Activated T-cell treated with anti-CD3 and anti-CD28 coated beads for 4 hours (primary cell): ENCODE data around the gene HLA-DRA.
A peak's percentile ranks its signal among the peaks of the same experiment; 100 is the strongest.

Experiments used
- DNase-seq: peaks from one replicate; pipeline ENCODE4 v3.0.0-alpha.2; 2020

The HLA-DRA gene

DNA sequence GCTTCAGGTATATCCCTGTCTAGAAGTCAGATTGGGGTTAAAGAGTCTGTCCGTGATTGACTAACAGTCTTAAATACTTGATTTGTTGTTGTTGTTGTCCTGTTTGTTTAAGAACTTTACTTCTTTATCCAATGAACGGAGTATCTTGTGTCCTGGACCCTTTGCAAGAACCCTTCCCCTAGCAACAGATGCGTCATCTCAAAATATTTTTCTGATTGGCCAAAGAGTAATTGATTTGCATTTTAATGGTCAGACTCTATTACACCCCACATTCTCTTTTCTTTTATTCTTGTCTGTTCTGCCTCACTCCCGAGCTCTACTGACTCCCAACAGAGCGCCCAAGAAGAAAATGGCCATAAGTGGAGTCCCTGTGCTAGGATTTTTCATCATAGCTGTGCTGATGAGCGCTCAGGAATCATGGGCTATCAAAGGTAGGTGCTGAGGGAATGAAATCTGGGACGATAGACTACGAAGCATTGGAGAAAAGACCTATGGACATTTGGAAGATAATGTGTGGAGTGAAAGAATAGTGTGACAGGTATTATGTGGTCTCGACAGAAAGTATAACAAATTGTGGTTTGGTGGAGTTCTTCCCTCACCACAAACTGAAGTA, at the start of gene HLA-DRA:
Gene HLA-DRA, plus strand, starts transcription at position 286 of the 613 bp plus-strand sequence. Its CDS starts 64 bp downstream, at position 350.
- peak; percentile 19 for DNase-seq

DNA sequence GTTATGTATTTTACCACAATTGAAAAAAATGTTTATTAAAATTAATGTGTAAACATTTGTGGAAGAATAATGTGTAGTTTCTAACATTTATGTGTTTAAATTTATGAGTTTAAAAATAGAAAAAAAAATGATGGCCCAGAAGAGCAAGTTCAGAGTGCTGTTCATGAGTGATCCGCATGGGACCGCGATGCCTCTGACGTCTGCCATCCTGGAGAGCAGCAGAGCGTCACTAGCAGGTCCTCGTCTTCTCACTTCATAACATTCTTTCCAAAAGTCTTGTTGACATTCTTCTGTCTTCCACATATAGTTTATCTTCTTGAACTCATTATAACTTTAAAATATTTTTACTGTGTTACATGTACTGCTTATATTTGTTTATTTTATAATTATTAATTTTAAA, 48.2 kb upstream of the HLA-DRA start:
- no peak for DNase-seq

DNA sequence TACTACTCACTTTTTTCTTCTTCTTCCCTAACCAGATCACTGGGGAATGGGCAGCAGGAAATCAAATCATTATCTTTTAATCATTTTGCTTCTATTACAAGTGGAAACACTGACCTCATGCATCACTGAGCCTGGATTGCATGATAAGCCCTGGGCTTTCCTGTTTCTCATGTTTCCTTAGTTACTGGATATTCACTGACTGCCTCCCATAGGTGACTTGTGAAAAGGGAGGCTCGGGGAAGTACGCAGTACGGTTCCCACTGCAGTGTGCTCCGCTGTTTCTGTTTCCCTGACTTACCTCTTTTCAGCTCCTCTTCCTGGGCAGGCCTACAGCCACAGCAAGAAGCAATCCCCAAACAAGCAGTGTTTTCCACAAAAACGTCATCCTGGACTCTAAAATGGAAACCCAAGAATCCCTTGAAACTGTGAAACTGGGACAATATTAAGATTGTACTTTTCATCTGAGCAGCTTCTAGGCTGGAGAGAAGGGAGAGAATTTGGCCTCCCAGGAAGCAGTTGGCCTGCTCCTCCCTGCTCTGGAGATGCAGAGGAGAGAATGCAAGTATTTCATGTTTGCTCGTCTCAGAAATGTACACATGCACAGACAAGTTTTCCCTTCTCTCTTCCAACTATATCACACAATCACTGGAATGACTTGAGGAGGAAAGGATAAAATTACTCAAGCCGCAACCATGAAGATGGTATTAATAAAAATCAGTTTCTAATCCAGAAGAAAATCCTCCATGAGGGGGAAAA, 45.8 kb upstream of the HLA-DRA start:
- no peak for DNase-seq

DNA sequence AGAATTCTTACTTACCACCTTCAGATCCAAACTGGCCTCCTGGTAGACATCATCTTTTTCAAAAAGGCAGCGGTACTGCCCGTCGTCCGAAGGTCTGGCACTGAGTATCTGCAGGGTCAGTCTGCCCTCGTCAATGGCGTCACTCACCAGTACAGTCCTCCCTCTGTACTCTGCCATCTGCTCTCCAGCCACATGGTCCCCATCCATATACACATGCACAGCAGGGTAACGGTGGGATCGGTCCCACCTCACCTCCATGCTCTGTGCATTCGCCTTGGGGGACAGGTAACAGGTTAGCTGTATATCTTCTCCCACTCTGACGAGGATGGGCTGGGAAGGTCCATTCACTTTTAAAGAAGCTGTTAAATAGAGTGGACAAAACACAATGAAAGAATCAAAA, 43.7 kb upstream of the HLA-DRA start:
- DNase-seq = no peak

DNA sequence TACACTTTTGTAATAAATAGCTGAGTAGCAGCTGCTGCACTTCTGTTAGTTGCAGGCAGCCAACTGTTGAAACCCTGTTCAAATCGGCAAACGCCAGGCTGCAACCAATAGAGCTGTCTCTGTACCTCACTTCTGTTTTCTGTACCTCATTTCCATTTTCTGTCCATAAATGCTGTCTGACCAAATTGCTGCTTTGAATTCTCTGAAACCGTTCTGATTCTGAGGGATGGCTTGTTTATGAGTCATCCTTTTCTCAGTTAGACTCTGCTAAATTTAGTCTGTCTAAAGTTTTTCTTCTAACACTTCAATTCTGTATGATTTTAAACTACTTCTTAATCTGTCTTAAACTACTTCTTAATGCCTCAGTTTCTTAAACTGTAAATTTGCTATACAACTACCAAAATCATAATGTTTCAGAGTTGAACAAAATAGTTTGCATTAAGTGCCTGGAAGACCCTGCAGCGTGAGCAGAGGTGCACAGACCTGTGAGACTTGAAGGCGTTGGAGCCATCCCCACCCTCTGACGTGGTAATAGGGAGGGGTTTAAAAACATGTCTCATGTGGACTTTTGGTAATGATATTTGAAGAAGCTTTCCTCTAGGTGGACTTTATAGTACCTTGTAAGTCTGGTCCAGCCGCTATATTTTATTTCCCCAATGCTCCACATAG, 42.3 kb upstream of the HLA-DRA start:
- DNase-seq = no peak

DNA sequence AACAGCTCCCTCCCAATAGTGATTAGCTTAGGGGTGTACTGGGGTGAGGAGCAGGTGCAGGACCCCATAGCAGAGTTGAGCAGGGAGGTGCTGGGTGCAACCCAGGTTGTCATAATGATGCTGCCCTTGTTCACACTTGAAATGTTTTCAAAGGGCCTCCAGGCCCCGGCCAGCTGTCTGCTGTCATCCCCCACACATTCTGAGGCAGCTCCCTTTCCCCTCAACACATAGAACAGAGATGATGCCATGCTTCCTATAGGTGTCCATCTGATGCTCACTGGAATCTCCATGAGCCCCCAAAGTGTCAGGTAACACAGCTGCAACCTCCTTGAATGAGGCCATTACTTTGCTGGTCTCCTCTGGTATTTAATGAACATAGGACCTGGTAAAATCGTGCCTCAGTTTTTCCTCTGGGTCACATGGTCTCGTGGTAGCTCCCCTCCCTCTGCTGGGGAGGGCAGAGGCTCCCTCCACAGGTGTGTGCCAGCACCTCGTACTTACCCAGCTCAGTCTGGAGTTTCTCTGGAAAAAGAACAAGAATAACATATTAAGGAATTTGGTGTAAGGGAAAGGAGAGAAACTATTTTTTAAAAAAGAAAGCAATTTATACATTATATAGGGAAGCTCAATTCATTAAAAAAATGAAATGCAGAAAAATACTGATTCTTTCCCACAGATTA, 38.3 kb upstream of the HLA-DRA start:
- no peak for DNase-seq

DNA sequence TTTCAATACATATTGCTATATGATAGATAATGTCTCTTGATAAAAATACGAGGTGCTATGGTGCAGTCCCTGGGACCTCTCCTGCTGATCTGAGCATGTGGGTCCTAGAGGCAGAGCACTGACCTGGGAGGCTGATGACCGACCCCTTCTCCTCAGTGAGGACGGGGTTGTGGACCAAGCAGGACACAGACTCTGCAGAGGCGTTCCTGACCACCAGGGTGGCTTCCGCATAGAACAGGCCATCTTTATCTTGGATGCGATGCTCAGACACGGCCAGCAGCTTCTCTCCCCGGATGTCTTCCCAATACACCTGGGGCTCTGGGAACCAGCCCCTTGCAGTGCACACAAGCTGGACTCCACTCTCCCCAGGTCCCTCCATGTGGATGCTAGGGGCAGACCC, 36.9 kb upstream of the HLA-DRA start:
- no peak for DNase-seq

DNA sequence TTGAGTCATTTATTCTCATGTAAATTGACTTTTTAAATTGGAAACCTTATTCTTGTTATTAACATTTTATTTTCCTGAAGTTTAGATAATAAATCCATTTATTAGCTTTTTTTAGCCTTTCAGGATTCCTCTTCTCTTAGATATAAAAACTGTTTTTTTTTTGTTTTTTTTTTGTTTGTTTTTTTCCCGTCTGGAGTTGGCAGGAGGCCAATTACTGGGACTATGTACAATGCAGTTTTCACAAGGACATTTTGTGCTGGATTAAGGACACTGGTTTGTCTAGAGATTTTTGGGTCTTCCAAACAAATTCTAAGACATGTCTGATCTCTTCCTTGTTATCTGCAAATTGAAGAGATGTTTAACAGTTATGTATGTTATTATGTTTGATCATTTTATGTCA, 34.0 kb upstream of the HLA-DRA start:
- no peak for DNase-seq

DNA sequence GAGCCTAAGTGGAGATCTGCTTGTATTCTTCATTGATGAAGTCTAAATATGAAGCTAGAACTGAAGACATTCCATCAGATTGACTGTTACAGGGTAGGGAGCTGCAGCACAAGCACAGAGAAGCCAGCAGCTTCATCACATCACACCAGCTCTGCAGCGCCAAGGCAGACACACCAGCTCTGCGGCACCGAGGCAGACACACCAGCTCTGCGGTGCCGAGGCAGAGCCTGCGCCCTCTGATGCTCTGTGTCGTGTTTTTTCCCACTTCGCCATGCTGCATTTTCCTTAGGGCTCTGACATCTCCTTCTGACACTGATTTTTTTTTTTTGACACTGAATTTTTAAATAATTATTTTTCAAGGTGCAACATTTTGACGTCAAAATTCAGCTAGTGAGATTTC, 33.5 kb upstream of the HLA-DRA start:
- no peak for DNase-seq

DNA sequence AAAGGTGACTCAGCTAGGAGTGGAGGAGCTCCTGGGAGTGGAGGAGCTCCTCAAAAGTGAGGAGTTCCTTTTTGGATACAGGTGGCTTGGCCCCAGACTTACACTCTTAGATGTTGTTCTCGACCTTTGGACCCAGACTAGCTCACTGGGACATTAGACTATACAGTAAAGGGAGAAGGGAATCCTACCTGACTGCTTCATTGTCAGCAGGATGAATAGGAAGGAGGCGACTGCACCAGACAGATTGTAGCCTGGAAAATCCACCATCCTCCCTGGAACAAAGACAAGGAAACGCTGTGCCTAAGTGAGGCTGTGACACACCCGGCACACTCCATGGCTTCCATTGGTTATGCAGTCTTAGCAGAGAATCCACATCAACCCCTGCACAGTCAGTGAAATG, 32.8 kb upstream of the HLA-DRA start, which contains the start of gene BTNL2:
Gene BTNL2, minus strand, starts transcription at position 325 of the 400 bp plus-strand sequence. Its CDS starts 58 bp downstream, at position 267.
- DNase-seq = no peak

DNA sequence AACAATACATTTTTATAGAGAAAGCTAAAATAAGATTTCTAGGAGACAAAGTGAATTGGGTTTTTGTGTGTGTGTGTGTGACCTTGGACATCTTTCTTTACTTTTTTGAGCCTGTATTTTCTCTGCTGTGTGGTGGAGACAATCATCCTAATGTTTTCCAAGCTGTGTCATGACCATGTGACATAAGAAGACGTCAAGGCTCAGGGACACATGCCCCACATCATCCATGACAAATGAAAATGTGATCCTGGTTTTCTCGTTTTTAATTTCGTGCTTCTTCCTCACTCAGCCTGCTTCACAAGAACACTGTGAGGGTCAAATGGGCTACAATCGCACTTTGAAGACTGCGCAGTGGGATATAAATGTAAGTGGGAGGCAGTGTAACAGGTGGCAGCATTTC, 28.8 kb upstream of the HLA-DRA start:
- DNase-seq = no peak

DNA sequence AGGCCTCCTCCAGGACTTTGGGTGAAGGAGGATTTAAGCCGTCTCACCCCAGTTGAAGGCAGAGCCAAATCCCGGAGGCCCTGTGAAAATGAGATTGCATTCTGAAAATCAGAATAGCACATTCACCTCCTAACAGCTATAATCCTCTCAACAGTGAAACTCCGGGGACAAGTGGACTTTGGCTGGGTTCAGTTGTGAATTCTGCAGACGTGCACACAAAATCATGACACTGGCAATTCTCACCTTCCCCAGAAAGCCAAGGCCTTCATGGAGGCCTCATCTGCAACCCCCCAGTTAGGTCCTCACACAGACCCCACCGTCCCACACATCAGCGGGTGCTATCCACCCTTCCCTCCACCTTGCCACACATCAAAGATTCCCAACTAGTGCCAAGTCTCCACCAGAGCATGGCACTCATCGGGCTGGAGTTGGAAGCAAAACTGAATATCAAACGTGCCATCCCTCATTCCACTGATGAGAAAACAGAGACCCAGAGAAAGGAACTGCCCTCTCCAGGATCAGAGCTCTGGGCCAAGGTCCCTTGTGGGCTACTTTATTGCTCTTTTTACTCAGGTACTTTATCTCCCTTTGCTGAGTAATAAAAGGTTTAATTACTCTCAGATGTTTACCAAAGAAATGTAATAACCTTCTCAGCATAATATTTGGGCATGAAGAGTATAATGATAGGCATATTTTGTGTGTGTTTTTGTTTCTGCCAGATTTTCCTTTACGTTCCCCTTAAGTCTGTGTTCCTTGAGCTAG, 27.9 kb upstream of the HLA-DRA start:
- DNase-seq = no peak

DNA sequence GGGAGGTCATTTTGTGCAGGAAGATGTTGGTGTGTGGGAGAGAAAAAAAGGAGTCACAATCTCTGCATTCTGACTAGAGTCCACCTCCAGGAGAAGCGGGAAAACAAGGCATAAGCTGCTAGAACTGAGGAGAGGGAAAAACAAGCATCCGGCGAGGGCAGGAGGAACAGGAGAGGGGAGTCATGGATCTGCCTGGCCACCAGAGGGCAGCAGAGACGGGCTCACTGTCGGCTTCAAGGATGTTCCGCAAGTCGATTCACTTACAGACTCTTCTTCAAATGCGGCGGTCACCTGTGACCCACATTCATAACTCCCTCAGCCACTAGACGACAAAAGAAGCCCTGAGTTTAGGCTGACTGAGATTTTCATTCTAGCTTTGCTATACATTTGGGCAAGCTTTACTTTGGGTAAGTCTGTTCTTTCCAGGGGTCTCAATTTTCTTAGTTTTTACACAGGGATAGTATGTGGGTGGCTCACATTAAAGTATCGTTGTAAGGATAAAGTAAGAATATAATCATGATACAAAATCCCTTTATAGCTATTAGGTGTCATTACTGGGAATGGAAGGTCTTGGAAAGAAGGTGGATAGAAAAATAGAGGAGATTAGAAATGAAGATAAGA, 26.1 kb upstream of the HLA-DRA start:
- DNase-seq = peak; percentile 83

DNA sequence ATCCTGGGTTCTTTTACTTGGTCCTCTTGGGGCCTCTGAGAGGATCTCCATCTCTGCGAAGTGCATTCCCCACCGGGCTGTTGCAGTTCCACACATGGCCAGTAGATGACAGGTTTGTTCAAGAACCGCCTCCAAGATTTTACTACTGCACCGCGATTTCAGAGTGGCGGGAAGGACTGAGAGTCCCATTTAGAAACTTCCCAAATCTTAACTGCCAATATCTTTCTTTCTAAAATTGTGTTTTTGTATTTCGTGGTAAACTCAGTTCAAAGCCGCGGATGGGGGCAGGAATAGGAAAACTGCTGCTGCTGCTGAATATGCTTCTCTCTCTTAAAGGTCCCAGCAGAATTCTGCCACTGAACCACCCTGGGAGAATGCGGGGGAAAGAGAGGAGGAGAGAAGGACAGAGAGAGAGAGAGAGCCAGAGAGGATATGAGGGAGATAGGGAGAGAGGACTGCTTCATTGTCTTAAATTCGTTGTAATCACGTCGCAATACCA, 24.1 kb upstream of the HLA-DRA start:
- DNase-seq = peak; percentile 78

DNA sequence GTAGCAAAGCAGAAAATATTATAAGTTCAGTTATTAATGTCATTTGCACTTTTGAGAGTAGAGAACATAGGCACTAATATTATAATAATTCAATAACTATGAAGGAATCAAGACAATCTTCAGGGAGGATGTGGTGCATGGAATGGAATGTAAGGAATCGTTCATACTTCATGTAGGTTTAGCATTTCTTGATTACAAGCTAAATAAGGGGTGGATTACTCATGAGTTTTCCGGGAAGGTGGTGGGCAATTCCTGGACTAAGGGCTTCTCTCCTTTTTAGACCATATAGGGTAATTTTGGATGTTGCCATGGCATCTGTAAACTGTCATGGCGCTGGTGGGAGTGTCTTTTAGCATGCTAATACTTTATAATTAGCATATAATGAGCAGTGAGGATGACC, 23.7 kb upstream of the HLA-DRA start:
- DNase-seq = no peak

DNA sequence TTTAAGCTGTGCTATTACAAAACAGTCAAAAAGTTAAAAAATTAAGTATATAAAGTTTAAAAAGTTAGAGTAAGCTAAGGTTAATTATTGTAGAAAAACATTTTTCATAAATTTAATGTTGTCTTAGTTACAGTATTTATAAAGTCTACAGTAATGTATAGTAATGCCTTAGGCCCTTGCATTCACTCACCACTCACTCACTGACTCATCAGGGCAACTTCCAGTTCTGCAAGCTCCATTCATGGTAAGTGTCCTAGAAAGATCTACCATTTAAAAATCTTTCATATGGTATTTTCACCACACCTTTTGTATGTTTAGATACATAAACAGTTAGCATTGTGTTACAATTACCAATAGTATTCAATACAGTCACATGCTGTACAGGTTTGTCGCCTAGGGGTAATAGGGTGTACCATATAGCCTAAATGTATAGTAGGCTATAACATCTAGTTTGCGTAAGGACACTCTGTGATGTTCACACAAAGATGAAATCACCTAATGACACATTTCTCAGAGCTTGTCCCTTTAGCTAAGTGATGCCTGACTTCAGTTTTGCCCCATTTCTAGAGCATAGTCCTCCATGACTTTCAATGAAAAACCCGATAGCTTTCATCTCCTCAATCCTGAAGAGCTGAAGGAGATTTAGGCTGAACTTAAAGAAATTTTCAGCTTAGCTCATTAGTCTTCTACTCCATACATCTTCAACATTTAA, 14.9 kb upstream of the HLA-DRA start:
- no peak for DNase-seq

DNA sequence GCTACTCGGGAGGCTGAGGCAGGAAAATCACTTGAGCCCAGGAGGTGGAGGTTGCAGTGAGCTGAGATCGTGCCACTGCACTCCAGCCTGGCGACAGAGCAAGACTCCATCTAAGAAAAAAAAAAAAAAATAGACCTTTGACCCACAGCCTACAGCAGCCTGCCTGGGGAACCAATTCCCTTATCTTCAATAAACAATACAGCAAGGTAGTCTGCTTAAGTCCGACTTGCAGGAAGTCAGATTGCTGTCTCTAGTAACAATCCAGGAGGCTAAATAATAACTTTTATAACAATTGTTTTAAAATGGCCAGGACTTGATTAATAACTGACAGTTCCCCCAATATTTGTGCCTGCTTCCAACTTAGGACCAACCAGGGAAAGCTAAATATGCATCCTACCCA, 13.3 kb upstream of the HLA-DRA start:
- no peak for DNase-seq

DNA sequence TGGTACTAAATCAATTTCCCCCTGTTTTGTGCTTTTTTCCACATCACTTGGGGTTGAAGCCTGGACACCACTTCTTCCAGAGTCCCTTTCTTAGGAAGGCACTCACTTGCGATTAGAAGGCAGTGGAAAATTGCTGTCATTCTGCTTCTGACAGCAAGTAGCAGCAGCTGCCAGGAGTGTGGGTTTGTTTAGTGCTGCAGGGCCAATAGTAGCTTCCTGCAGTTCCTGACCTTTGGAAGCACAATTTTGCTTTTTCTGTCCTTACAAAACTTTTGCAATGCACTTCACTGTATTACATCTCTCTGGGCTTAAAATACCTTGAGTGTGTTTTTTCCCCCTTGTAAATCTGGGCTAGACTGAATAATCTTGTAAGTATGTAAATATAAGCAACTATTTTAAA, 12.5 kb upstream of the HLA-DRA start:
- no peak for DNase-seq

DNA sequence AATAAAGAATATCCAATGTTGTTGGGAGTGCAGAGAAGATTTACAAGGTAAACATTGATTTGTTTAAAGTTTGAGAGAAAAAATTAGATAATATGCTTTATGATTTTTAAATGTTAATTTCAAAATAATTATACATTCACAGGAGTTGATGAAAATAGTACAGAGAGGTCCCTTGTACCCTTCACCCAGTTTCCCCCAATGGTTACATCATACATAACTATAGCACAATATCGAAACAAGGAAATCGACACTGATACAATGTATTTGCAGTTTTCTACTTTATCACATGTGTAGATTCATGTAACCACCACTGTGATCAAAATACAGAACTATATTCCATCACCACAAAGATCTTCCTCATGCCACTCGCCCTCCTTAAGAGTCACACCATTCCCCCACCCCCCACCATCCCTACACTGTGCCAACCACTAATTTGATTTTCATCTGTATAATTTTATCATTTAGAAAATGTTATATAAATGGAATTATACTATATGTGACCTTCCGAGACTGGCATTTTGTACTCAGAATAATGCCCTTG, 11.7 kb upstream of the HLA-DRA start:
- DNase-seq = no peak

DNA sequence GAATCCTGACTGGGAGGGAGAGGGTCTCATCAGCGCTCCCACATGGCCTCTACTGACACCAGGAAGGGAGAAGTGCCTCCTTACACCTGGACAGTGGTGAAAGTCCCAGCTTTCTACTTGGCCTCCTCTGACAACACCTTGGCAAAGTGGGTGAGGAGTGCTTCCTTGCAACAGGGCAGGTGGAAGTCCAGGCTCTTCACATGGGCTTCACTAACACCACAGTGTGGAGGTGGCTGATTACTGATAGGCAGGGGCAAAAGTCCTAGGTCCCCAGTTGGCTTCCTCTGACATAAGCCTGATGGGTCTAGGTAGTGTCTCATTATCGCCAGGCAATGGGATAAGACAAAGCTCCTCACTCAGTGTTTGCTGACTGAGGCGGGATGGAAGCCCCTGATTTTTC, 9.5 kb upstream of the HLA-DRA start:
- no peak for DNase-seq

DNA sequence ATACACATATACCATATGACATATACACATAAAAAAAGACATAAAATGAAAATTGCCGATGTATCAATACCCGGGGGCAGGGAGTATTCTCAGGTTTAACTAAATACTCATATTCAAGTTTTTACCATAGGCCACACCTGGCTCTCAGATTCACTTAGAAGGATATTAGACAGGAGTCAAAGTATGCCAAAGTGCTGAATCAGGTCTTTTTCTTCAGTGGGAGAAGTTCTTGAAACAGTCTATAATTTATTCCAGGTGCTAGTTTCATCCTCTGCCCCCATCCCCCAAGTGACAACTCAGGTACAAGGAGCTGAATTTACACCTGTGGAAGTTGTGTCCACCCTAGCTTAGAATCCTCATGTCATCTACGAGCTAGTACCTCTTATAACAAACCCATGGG, 8.5 kb upstream of the HLA-DRA start:
- no peak for DNase-seq
